NOMO-1 (cell line): ENCODE results near the gene TAF8.
A peak's percentile ranks its signal among the peaks of the same experiment; 100 is the strongest.

Source experiments
- DNase-seq, 2 experiments: peaks; one replicate each; lab custom pipeline; 2025; ENCODE audit not compliant: unreplicated experiment in 2 of 2; lab: John Stamatoyannopoulos, UW

TAF8 gene

GRCh38 chr6:42049948-42050296 is 402 bp upstream of the TAF8 start:
- no peak for DNase-seq

GRCh38 chr6:42051268-42051653 is 937 bp downstream of the TAF8 start:
- DNase-seq, result no peak

GRCh38 chr6:42053601-42054000 is 3.3 kb downstream of the TAF8 start:
- DNase-seq, result no peak

DNA sequence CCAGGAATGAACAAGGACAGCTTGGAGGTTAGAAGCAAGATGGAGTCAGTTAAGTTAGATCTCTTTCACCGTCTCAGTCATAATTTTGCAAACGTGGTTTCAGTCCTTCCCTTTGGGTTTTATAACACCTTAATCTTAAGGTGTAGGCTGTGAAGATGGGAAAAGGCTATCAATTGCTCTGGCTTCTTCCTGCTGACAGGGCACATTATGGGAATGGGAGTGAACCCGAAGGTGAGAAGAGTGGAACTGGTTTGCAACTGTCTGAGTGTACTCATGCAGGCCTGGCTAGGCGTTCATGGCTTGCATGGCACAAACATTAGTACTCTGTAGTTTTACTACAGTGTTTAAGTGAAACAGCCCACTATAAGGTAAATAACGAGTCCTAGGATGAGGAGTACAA is 9.4 kb downstream of the TAF8 start:
- no peak for DNase-seq

DNA sequence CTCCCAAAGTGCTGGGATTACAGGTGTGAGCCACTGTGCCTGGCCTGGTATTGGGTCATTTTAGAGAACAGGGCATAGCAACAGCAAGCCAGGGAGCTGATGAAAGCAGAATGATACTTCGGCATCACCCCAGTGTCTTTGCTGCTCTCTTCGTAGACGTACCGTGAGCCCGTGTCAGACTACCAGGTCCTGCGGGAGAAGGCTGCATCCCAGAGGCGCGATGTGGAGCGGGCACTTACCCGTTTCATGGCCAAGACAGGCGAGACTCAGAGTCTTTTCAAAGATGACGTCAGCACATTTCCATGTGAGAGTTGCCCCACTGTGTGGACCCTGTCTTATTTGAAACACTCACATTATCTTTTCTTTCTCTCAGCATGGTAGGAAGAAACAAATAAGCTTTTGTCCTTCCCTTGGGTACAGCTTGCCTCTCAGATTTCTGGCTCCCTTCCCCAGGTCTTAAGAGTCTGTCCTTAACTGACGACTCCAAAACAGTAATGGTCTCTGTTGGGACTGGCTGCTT is 15.9 kb downstream of the TAF8 start:
- no peak for DNase-seq

DNA sequence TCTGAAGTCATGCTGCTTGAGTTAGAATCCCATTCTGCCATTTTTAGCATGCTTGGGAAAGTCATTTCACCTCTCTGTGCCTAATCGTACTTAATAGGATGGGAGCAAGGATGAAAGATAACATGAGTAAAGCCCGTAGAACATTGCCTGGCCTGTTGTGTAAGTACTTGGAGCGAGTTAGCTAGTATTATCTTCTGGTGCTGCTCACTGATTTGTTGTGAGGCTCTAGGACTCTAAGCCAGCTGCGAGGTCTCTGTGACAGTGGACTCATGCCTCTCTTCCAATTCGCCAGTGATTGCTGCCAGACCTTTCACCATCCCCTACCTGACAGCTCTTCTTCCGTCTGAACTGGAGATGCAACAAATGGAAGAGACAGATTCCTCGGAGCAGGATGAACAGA is 17.8 kb downstream of the TAF8 start:
- DNase-seq, result no peak

GRCh38 chr6:42068872-42069522 is 18.7 kb downstream of the TAF8 start:
- DNase-seq, result no peak

- DNase-seq, result no peak
Observed at GRCh38 chr6:42071881-42072583, 21.7 kb downstream of the TAF8 start.

- DNase-seq, result no peak
Observed at GRCh38 chr6:42073287-42073686, 23.0 kb downstream of the TAF8 start.

GRCh38 chr6:42075159-42075838 is 25.0 kb downstream of the TAF8 start:
- DNase-seq, result peak; percentile 2 to 21

DNA sequence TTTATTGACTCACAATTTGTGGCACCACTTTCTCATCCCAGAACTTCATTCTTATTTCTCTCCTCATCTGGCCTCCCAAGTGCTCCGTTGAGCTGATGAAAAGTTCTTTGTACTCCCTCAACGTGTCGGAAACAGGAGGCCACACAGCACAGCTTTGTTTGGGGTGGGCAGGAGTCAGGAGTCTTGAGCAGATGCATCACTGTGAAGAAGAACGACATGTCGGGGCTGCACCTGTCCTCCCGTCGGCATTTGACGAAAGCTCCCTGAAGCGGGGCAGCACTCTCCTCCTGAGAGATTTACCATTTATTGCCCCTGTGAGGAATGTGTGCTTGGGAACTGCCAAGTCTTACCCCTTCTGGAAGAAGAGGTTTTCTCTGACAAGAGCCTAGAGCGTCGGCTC is 28.1 kb downstream of the TAF8 start:
- no peak for DNase-seq

GRCh38 chr6:42079941-42080464 is 29.7 kb downstream of the TAF8 start:
- no peak for DNase-seq

DNA sequence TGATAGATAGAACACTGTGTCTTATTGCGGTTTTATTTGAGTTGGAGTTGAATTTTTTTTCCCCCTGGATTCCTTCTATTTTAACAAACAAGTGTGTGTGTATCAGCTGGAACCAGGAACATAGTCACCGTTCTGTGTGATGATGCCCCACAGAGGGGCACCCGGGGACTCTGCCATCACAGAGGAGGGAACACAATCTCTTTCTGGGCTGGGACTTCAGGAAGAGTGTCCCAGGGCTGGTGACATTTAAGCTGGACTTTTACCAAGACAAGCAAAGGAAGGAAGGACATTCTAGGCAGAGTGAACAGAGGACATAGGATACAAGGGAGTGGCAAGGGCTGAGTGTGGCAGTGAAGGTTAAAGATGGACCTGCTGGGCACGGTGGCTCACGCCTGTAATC is 33.2 kb downstream of the TAF8 start:
- DNase-seq, result no peak

- DNase-seq, result no peak
Observed at GRCh38 chr6:42084889-42085288, 34.6 kb downstream of the TAF8 start.

DNA sequence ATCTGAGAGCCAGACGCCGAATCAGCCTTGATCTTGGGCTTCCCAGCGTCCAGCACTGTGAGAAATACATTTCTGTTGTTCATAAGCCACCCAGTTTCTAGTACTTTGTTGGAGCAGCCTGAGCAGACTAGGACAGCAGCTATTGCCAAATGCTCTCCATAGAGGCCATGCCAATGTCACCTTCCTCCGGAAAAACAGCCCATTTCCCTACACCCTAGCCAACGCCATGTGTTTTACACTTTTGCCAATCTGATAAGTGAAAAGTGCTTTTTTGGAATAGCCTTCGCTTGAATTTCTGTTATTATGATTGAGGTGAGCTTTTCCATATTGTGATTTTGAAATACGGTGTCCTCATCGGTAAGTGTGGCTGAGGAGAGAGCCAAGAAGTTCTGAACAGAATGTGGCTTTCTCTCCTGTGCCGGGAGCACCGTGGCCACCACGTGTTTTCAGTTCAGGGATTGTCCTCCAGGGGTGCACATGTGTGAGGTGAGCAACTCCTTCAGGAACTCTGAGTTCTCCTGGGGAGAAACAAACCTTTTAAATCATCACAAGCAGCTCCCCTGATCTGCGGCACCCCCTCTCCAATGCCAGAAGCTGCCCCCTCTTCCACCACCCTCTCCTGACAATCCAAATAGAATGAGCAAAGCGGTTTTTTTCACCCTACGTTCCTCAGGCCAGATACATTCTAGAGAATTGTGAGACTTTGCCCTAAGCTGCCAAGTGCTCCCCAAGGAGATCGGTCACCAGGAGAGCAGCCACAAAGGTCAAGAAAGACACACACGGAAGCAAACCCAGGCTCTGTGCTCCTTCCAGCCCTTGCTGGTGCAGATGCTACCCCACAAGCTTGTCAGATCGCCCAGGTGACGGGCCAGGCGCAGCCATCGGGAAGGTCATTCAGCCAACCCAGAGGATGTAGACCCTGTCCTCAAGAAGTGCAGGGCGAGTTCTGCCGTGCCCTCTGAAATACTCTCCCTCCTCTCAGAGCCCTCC is 36.0 kb downstream of the TAF8 start:
- DNase-seq, result no peak

DNA sequence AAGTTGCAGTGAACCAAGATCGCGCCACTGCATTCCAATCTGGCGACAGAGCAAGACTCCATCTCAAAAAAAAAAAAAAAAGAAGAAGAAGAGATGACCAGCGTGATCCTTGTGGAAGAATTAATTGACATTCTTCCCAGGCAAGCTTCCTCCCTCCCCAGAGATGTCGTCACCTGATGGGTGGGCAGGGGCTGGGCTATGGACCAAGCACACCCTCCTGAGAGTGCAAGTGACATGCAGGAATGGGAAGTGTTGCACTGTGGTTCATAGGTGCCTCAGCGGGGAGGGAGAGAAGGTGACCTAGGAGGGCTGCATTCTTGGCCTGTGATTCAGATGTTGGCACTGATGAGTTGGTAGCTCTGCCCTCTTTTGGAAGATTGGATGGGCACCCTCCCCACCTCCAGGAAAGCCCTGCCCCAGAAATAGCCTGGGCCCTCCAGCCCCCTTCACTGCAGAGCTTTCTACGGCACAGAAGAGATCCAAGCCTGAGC is 37.8 kb downstream of the TAF8 start:
- no peak for DNase-seq

- DNase-seq, result no peak
Observed at GRCh38 chr6:42090819-42091717, 40.7 kb downstream of the TAF8 start.

GRCh38 chr6:42091718-42092023 is 41.3 kb downstream of the TAF8 start:
- no peak for DNase-seq

GRCh38 chr6:42093582-42094329 is 43.4 kb downstream of the TAF8 start:
- DNase-seq, result no peak
